ENCODE measurements around the gene MFRP. TPM values are rescaled to one million over a fixed set of nuclear protein-coding genes. Genes with fewer than 3 reads are reported as not detected.

The MFRP gene
- total RNA-seq, 1 experiment from 2014 or later, result not detected

GRCh38 chr11:119295178-119295577 is 51.3 kb downstream of the MFRP start:
- peak; percentile 15 for DNase-seq (ENCODE audit: low read depth)

GRCh38 chr11:119293461-119293860 is 53.0 kb downstream of the MFRP start:
- no peak for DNase-seq (ENCODE audit: low read depth)

GRCh38 chr11:119290894-119291497 is 55.5 kb downstream of the MFRP start:
- DNase-seq (ENCODE audit: low read depth), result no peak

Other genes with a start within 250 kb of the MFRP start
- 41.6 and 44.0 TPM in 2 replicates for gene DPAGT1, start 244.9 kb downstream of the MFRP start, total RNA-seq (2014; rRNA removed; shearing (Covaris generic))
- gene C2CD2L, start 239.4 kb downstream of the MFRP start, total RNA-seq (2014; rRNA removed; shearing (Covaris generic)), result 3.2 and 4.8 TPM in 2 replicates
- gene HINFP, start 225.1 kb downstream of the MFRP start, total RNA-seq (2014; rRNA removed; shearing (Covaris generic)), result 13.2 and 16.5 TPM in 2 replicates
- gene ABCG4, start 197.7 kb downstream of the MFRP start, total RNA-seq (2014; rRNA removed; shearing (Covaris generic)), result 0.20 and 0.24 TPM in 2 replicates
- 4.9 and 5.6 TPM in 2 replicates for gene NLRX1, start 178.0 kb downstream of the MFRP start, total RNA-seq (2014; rRNA removed; shearing (Covaris generic))
- gene NHERF4, start 161.2 kb downstream of the MFRP start, total RNA-seq (2014; rRNA removed; shearing (Covaris generic)), result not detected in 2 replicates
- 12.7 and 14.1 TPM in 2 replicates for gene CBL, start 140.4 kb downstream of the MFRP start, total RNA-seq (2014; rRNA removed; shearing (Covaris generic))
- 57.2 and 91.7 TPM in 2 replicates for gene MCAM, start 29.6 kb downstream of the MFRP start, total RNA-seq (2014; rRNA removed; shearing (Covaris generic))
- 9.0 and 9.1 TPM in 2 replicates for gene RNF26, start 12.2 kb downstream of the MFRP start, total RNA-seq (2014; rRNA removed; shearing (Covaris generic))
- 2.3 and 4.4 TPM in 2 replicates for gene C1QTNF5, start 5.8 kb downstream of the MFRP start, total RNA-seq (2014; rRNA removed; shearing (Covaris generic))
- 0.24 and 0.49 TPM in 2 replicates for gene USP2, start 35.0 kb upstream of the MFRP start, total RNA-seq (2014; rRNA removed; shearing (Covaris generic))
- gene THY1, start 76.5 kb upstream of the MFRP start, total RNA-seq (2014; rRNA removed; shearing (Covaris generic)), result 949 and 1,053 TPM in 2 replicates